ENCODE data around the gene CCDC88A. TPM values are rescaled to one million over a fixed set of nuclear protein-coding genes. Genes with fewer than 3 reads are reported as not detected.

Gene CCDC88A
- total RNA-seq, 1 experiment from 2014 or later, result 84.5 TPM

DNA sequence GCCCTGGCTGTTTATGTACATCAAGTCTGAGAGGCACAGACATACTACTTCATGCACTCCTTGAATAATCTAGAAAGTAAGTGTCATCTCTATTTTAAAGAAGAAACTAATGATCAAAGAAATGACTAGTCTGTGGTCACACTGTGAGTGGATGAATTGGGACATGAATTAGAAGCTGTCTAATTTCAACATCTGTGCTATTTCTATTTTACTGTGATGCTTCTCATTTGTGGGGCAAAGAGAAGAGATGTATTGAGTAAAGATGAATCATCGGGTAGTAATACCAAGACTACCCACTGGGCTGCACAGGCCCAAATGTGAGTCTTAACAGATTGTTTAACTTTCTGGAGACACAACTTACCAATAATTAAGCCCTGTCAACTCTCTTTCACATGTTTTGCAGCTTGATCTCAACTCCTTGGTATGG lies 108.2 kb downstream of the CCDC88A start:
- peaks cover 35% of the 10 kb centered on the region for H3K36me3 ChIP-seq (ENCODE audit: insufficient read depth, low read length, poor library complexity, severe bottlenecking)
- H3K9me3 ChIP-seq (ENCODE audit: low read depth, low read length, poor library complexity, severe bottlenecking), result no peaks in the 10 kb centered on the region
- ChIA-PET CTCF (no interaction called here), POLR2A (ENCODE audit: low non-redundant PET) (no interaction called here)
- peak; percentile 37 for DNase-seq (ENCODE audit: low spot score)
- H3K27ac ChIP-seq (ENCODE audit: low read depth, low read length, poor library complexity, severe bottlenecking), result no peak overlapping the region
- intact Hi-C loops (cut with micrococcal nuclease; ENCODE audit: unreplicated experiment), result no loop called here
- H3K4me1 ChIP-seq (ENCODE audit: insufficient read depth, low read length, poor library complexity, severe bottlenecking), result peaks cover 8% of the 10 kb centered on the region
- H3K4me3 ChIP-seq (ENCODE audit: low read depth, low read length, poor library complexity, severe bottlenecking), result no peak overlapping the region
- BruUV-seq (replicated peaks), result no TSS peak
- H3K27me3 ChIP-seq (replicated peaks; ENCODE audit: insufficient read depth, low read depth, low read length, poor library complexity), result no peaks in the 10 kb centered on the region
- no peak for TF ChIP-seq EZH2 (IDR thresholded peaks at IDR 0.05; ENCODE audit: borderline replicate concordance, low read depth, low read length, poor library complexity, severe bottlenecking)
- TF ChIP-seq, protein P1, sequence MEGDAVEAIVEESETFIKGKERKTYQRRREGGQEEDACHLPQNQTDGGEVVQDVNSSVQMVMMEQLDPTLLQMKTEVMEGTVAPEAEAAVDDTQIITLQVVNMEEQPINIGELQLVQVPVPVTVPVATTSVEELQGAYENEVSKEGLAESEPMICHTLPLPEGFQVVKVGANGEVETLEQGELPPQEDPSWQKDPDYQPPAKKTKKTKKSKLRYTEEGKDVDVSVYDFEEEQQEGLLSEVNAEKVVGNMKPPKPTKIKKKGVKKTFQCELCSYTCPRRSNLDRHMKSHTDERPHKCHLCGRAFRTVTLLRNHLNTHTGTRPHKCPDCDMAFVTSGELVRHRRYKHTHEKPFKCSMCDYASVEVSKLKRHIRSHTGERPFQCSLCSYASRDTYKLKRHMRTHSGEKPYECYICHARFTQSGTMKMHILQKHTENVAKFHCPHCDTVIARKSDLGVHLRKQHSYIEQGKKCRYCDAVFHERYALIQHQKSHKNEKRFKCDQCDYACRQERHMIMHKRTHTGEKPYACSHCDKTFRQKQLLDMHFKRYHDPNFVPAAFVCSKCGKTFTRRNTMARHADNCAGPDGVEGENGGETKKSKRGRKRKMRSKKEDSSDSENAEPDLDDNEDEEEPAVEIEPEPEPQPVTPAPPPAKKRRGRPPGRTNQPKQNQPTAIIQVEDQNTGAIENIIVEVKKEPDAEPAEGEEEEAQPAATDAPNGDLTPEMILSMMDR (conservative IDR thresholded peaks at IDR 0.05; ENCODE audit: low read depth, low read length), result no peak

DNA sequence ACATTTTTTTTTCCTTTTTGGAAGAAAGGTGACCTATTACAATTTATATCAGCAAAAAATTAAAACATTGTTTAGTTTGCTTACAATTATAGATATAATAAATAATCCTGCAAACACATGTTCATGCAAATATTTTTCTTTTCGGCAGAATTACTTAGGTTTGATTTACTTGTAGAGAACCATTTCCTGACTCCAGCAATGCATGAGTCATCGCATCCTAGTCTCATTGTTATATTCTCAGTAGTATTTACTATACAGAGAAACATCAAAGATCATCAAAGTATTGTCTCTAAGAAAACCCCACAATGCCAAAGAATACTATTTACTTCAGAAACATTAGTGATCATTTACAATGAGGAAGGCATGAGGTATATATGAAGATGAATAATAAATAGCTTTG lies 110.2 kb downstream of the CCDC88A start:
- H3K36me3 ChIP-seq (ENCODE audit: insufficient read depth, low read length, poor library complexity, severe bottlenecking), result peaks cover 26% of the 10 kb centered on the region
- POLR2A ChIA-PET (ENCODE audit: low non-redundant PET), result no interaction called here
- TF ChIP-seq, protein P1 (conservative IDR thresholded peaks at IDR 0.05; ENCODE audit: low read depth, low read length), result no peak
- no peak for TF ChIP-seq EZH2 (IDR thresholded peaks at IDR 0.05; ENCODE audit: borderline replicate concordance, low read depth, low read length, poor library complexity, severe bottlenecking)
- H3K4me3 ChIP-seq (ENCODE audit: low read depth, low read length, poor library complexity, severe bottlenecking), result no peak overlapping the region
- no peaks in the 10 kb centered on the region for H3K27me3 ChIP-seq (replicated peaks; ENCODE audit: insufficient read depth, low read depth, low read length, poor library complexity)
- CTCF ChIA-PET, result no interaction called here
- DNase-seq (ENCODE audit: low spot score), result peak; percentile 62
- intact Hi-C loops (cut with micrococcal nuclease; ENCODE audit: unreplicated experiment), result no loop called here
- H3K9me3 ChIP-seq (ENCODE audit: low read depth, low read length, poor library complexity, severe bottlenecking), result no peaks in the 10 kb centered on the region
- H3K27ac ChIP-seq (ENCODE audit: low read depth, low read length, poor library complexity, severe bottlenecking), result no peak overlapping the region
- H3K4me1 ChIP-seq (ENCODE audit: insufficient read depth, low read length, poor library complexity, severe bottlenecking), result peaks cover 8% of the 10 kb centered on the region
- no TSS peak for BruUV-seq (replicated peaks)

DNA sequence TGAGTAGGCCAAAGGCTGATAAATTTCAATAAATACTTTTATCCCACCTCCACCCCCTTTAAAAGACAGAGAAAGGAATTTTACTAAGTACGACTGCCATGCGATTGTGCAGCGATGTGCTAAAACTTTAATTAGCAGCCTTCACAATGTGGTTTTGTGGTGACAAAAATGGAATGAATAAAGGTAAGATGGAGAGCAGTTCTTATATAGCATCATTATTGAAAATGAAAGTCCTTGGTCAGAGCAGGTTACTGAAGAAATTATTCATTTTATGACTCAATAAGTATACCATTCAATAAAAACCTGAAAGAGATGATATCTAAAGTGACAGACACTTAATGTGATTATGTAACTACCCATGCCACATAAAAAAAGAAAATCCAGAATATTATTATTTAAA lies 117.4 kb downstream of the CCDC88A start:
- no peak overlapping the region for H3K4me3 ChIP-seq (ENCODE audit: low read depth, low read length, poor library complexity, severe bottlenecking)
- no peaks in the 10 kb centered on the region for H3K27me3 ChIP-seq (replicated peaks; ENCODE audit: insufficient read depth, low read depth, low read length, poor library complexity)
- TF ChIP-seq EZH2 (IDR thresholded peaks at IDR 0.05; ENCODE audit: borderline replicate concordance, low read depth, low read length, poor library complexity, severe bottlenecking), result no peak
- TF ChIP-seq, protein P1 (conservative IDR thresholded peaks at IDR 0.05; ENCODE audit: low read depth, low read length), result no peak
- H3K27ac ChIP-seq (ENCODE audit: low read depth, low read length, poor library complexity, severe bottlenecking), result no peak overlapping the region
- ChIA-PET POLR2A (ENCODE audit: low non-redundant PET) (interaction anchor here (0.6 kb wide), 1 partner anchor 185 kb away, joined by 4 read pairs; no protein-coding TSS in a partner anchor), CTCF (no interaction called here)
- H3K9me3 ChIP-seq (ENCODE audit: low read depth, low read length, poor library complexity, severe bottlenecking), result no peaks in the 10 kb centered on the region
- DNase-seq (ENCODE audit: low spot score), result no peak
- H3K4me1 ChIP-seq (ENCODE audit: insufficient read depth, low read length, poor library complexity, severe bottlenecking), result no peaks in the 10 kb centered on the region
- peaks cover 6% of the 10 kb centered on the region for H3K36me3 ChIP-seq (ENCODE audit: insufficient read depth, low read length, poor library complexity, severe bottlenecking)
- intact Hi-C loops (cut with micrococcal nuclease; ENCODE audit: unreplicated experiment), result no loop called here
- BruUV-seq (replicated peaks), result no TSS peak

Measured in A673 (cell line).